HUES6 (cell line): ENCODE measurements around the gene DAPK2.

Source experiments
- H3K27ac ChIP-seq: 2 replicates; pipeline ENCODE4 v1.7.0; 2013; ENCODE audit warnings: low read depth, mild to moderate bottlenecking, low read length, inconsistent platforms
- H3K27me3 ChIP-seq: 2 replicates; pipeline ENCODE4 v1.6.1; 2013; ENCODE audit warnings: low read length; ENCODE audit not compliant: control insufficient read depth, insufficient read depth
- H3K36me3 ChIP-seq: 2 replicates; pipeline ENCODE4 v1.6.1; 2013; ENCODE audit warnings: low read length; ENCODE audit not compliant: control insufficient read depth, insufficient read depth
- H3K4me1 ChIP-seq: 2 replicates; pipeline ENCODE4 v1.6.1; 2013; ENCODE audit warnings: low read length; ENCODE audit not compliant: control insufficient read depth, insufficient read depth
- H3K4me3 ChIP-seq: 2 replicates; pipeline ENCODE4 v1.5.1; 2013; ENCODE audit warnings: low read depth, low read length
- H3K9ac ChIP-seq: one replicate; pipeline ENCODE4 v1.6.1; 2013; ENCODE audit warnings: mild to moderate bottlenecking, low read length
- H3K9me3 ChIP-seq: 2 replicates; pipeline ENCODE4 v1.6.1; 2013; ENCODE audit warnings: low read depth, low read length; ENCODE audit not compliant: control insufficient read depth, insufficient read depth

The DAPK2 gene

GRCh38 chr15:63874616-63875015, 171.7 kb downstream of the DAPK2 start:
- Histone ChIP-seq H3K27ac (no peak overlapping the region), H3K4me3 (no peak overlapping the region), H3K4me1 (peaks cover 11% of the 10 kb centered on the region), H3K36me3 (no peaks in the 10 kb centered on the region), H3K27me3 (no peaks in the 10 kb centered on the region), H3K9me3 (no peaks in the 10 kb centered on the region), H3K9ac (no peak overlapping the region)

GRCh38 chr15:63872759-63873510, 173.3 kb downstream of the DAPK2 start:
- Histone ChIP-seq H3K27ac (no peak overlapping the region), H3K4me1 (no peaks in the 10 kb centered on the region), H3K4me3 (no peak overlapping the region), H3K9me3 (no peaks in the 10 kb centered on the region), H3K27me3 (no peaks in the 10 kb centered on the region), H3K9ac (no peak overlapping the region), H3K36me3 (no peaks in the 10 kb centered on the region)

- Histone ChIP-seq H3K27me3 (no peaks in the 10 kb centered on the region), H3K36me3 (no peaks in the 10 kb centered on the region), H3K9me3 (no peaks in the 10 kb centered on the region), H3K4me3 (no peak overlapping the region), H3K27ac (no peak overlapping the region), H3K4me1 (no peaks in the 10 kb centered on the region), H3K9ac (no peak overlapping the region)
Observed at GRCh38 chr15:63870487-63871209, 175.6 kb downstream of the DAPK2 start.

GRCh38 chr15:63870043-63870394, 176.3 kb downstream of the DAPK2 start:
- H3K4me1 ChIP-seq: no peaks in the 10 kb centered on the region
- no peak overlapping the region for H3K9ac ChIP-seq
- H3K4me3 ChIP-seq: no peak overlapping the region
- H3K27ac ChIP-seq: no peak overlapping the region
- no peaks in the 10 kb centered on the region for H3K36me3 ChIP-seq
- H3K9me3 ChIP-seq: no peaks in the 10 kb centered on the region
- no peaks in the 10 kb centered on the region for H3K27me3 ChIP-seq

GRCh38 chr15:63869371-63870042, 176.8 kb downstream of the DAPK2 start:
- Histone ChIP-seq H3K9ac (no peak overlapping the region), H3K27me3 (no peaks in the 10 kb centered on the region), H3K36me3 (no peaks in the 10 kb centered on the region), H3K9me3 (no peaks in the 10 kb centered on the region), H3K27ac (no peak overlapping the region), H3K4me3 (no peak overlapping the region), H3K4me1 (no peaks in the 10 kb centered on the region)

- H3K27ac ChIP-seq: no peak overlapping the region
- no peaks in the 10 kb centered on the region for H3K4me1 ChIP-seq
- no peak overlapping the region for H3K4me3 ChIP-seq
- H3K9me3 ChIP-seq: no peaks in the 10 kb centered on the region
- H3K36me3 ChIP-seq: no peaks in the 10 kb centered on the region
- no peaks in the 10 kb centered on the region for H3K27me3 ChIP-seq
- no peak overlapping the region for H3K9ac ChIP-seq
Observed at GRCh38 chr15:63864186-63864585, 182.1 kb downstream of the DAPK2 start.

GRCh38 chr15:63861946-63862517, 184.3 kb downstream of the DAPK2 start:
- H3K27me3 ChIP-seq: no peaks in the 10 kb centered on the region
- H3K9me3 ChIP-seq: no peaks in the 10 kb centered on the region
- H3K4me3 ChIP-seq: no peak overlapping the region
- H3K4me1 ChIP-seq: no peaks in the 10 kb centered on the region
- no peaks in the 10 kb centered on the region for H3K36me3 ChIP-seq
- H3K27ac ChIP-seq: no peak overlapping the region
- H3K9ac ChIP-seq: no peak overlapping the region

- H3K9me3 ChIP-seq: no peaks in the 10 kb centered on the region
- no peak overlapping the region for H3K9ac ChIP-seq
- no peaks in the 10 kb centered on the region for H3K36me3 ChIP-seq
- no peak overlapping the region for H3K4me3 ChIP-seq
- H3K4me1 ChIP-seq: no peaks in the 10 kb centered on the region
- H3K27ac ChIP-seq: no peak overlapping the region
- H3K27me3 ChIP-seq: no peaks in the 10 kb centered on the region
Observed at GRCh38 chr15:63860555-63860954, 185.7 kb downstream of the DAPK2 start.

- Histone ChIP-seq H3K9ac (no peak overlapping the region), H3K27ac (no peak overlapping the region), H3K4me1 (no peaks in the 10 kb centered on the region), H3K4me3 (no peak overlapping the region), H3K27me3 (no peaks in the 10 kb centered on the region), H3K9me3 (no peaks in the 10 kb centered on the region), H3K36me3 (no peaks in the 10 kb centered on the region)
Observed at GRCh38 chr15:63860155-63860554, 186.1 kb downstream of the DAPK2 start.

GRCh38 chr15:63858881-63859280, 187.4 kb downstream of the DAPK2 start:
- no peaks in the 10 kb centered on the region for H3K4me1 ChIP-seq
- H3K4me3 ChIP-seq: no peak overlapping the region
- H3K27me3 ChIP-seq: no peaks in the 10 kb centered on the region
- no peak overlapping the region for H3K27ac ChIP-seq
- no peaks in the 10 kb centered on the region for H3K36me3 ChIP-seq
- no peaks in the 10 kb centered on the region for H3K9me3 ChIP-seq
- no peak overlapping the region for H3K9ac ChIP-seq

GRCh38 chr15:63858448-63858847, 187.8 kb downstream of the DAPK2 start:
- H3K27me3 ChIP-seq: no peaks in the 10 kb centered on the region
- H3K4me3 ChIP-seq: no peak overlapping the region
- H3K9me3 ChIP-seq: no peaks in the 10 kb centered on the region
- H3K4me1 ChIP-seq: no peaks in the 10 kb centered on the region
- no peak overlapping the region for H3K27ac ChIP-seq
- no peak overlapping the region for H3K9ac ChIP-seq
- no peaks in the 10 kb centered on the region for H3K36me3 ChIP-seq
